Prostate gland (tissue), 2 donors: ENCODE measurements around the gene FAF1. TPM values are rescaled to one million over a fixed set of nuclear protein-coding genes. Genes with fewer than 3 reads are reported as not detected.
A peak's percentile ranks its signal among the peaks of the same experiment; 100 is the strongest.
"Not testable (repeated sequence)": the region's sequence is repeated elsewhere in the genome, so short reads cannot be mapped to it uniquely, and the experiment has no call there.

Experiments
- DNase-seq: peaks from one replicate; pipeline ENCODE4 v3.0.0-alpha.2; 2019; ENCODE audit warnings: low spot score
- H3K27ac ChIP-seq, 2 donors: fragments of 200-600 bp; sonication (generic); 2 replicates each; pipeline ENCODE4 v1.5.1; 2017 to 2019
- H3K27me3 ChIP-seq: fragments of 200-600 bp; sonication (generic); replicated peaks from 2 replicates; pipeline ENCODE4 v1.5.1; 2019; ENCODE audit not compliant: insufficient read depth
- H3K36me3 ChIP-seq, 2 donors: fragments of 200-600 bp; sonication (generic); 1 replicate in 1 of 2; 2 replicates in 1 of 2; pipeline versions ENCODE4 v1.5.1 to v1.8.1; 2017 to 2019
- H3K4me1 ChIP-seq: fragments of 200-600 bp; sonication (generic); replicated peaks from 2 replicates; pipeline ENCODE4 v1.5.1; 2019
- H3K4me3 ChIP-seq, 2 donors: fragments of 200-600 bp; sonication (generic); 2 replicates each; pipeline ENCODE4 v1.5.1; 2017 to 2019
- H3K9me3 ChIP-seq: fragments of 200-600 bp; sonication (generic); 2 replicates; pipeline ENCODE4 v1.5.1; 2017
- POLR2A ChIP-seq: fragments of 450-650 bp; IDR thresholded peaks from one replicate; pipeline ENCODE4 v1.6.1; 2016; ENCODE audit warnings: antibody characterized with exemption, mild to moderate bottlenecking
- POLR2AphosphoS5 ChIP-seq: sonication (generic); formaldehyde crosslinking; IDR thresholded peaks from one replicate; pipeline ENCODE4 v1.6.1; 2017; ENCODE audit warnings: antibody characterized with exemption
- WGBS: methylation state at CpG from one replicate; pipeline ENCODE4 v1.1.5; 2018; 5-methylcytosine and 5-hydroxymethylcytosine counted together
- intact Hi-C: fragments of 100-400 bp; cut with DNase I; formaldehyde crosslinking; loops from one replicate; pipeline ENCODE4 v1.14.2; 2022
- total RNA-seq, 2 donors: library from RNA; depleted of rRNA; stranded (reverse); fragments of >200 nt; gene quantifications; one replicate each; pipeline ENCODE4 v1.1.0, GENCODE V29; 2016
- TF ChIP-seq, protein P1 (sequence below), 4 experiments: fragments of 200-600 bp in 2 of 4; fragments of 450-650 bp in 2 of 4; sonication (generic) in 2 of 4; IDR thresholded peaks; 1 replicate in 3 of 4; 2 replicates in 1 of 4; pipeline ENCODE4 v1.5.1; 2016 to 2019; ENCODE audit warnings: antibody characterized with exemption in 4 of 4, mild to moderate bottlenecking in 2 of 4, moderate library complexity in 2 of 4

The FAF1 gene
- total RNA-seq, 2 donors from 2014 or later: 40.4 to 41.5 TPM

- Histone ChIP-seq H3K9me3 (no peaks in the 10 kb centered on the region), H3K4me3 (no peak overlapping the region), H3K36me3 (no peaks in the 10 kb centered on the region), H3K27ac (no peak overlapping the region), H3K27me3 (no peaks in the 10 kb centered on the region), H3K4me1 (no peaks in the 10 kb centered on the region)
- intact Hi-C loops: no loop called here
- WGBS: 94% methylated on average over 4 of the region's 4 CpGs
- TF ChIP-seq, protein P1, sequence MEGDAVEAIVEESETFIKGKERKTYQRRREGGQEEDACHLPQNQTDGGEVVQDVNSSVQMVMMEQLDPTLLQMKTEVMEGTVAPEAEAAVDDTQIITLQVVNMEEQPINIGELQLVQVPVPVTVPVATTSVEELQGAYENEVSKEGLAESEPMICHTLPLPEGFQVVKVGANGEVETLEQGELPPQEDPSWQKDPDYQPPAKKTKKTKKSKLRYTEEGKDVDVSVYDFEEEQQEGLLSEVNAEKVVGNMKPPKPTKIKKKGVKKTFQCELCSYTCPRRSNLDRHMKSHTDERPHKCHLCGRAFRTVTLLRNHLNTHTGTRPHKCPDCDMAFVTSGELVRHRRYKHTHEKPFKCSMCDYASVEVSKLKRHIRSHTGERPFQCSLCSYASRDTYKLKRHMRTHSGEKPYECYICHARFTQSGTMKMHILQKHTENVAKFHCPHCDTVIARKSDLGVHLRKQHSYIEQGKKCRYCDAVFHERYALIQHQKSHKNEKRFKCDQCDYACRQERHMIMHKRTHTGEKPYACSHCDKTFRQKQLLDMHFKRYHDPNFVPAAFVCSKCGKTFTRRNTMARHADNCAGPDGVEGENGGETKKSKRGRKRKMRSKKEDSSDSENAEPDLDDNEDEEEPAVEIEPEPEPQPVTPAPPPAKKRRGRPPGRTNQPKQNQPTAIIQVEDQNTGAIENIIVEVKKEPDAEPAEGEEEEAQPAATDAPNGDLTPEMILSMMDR (IDR thresholded peaks at IDR 0.05): no peak
- DNase-seq: no peak
Measured at GRCh38 chr1:50780797-50781196, 179.3 kb downstream of the FAF1 start.

GRCh38 chr1:50779801-50780200 lies 180.3 kb downstream of the FAF1 start:
- H3K4me1 ChIP-seq: no peaks in the 10 kb centered on the region
- no peaks in the 10 kb centered on the region for H3K36me3 ChIP-seq
- 100% methylated on average over 1 of the region's 1 CpG for WGBS
- no peaks in the 10 kb centered on the region for H3K27me3 ChIP-seq
- TF ChIP-seq POLR2A (no peak), POLR2AphosphoS5 (no peak)
- TF ChIP-seq, protein P1 (IDR thresholded peaks at IDR 0.05): no peak
- intact Hi-C loops: loop anchor here (10.0 kb wide), 1 partner anchor 265 kb away; no protein-coding TSS in a partner anchor
- H3K4me3 ChIP-seq: no peak overlapping the region
- H3K9me3 ChIP-seq: no peaks in the 10 kb centered on the region
- no peak for DNase-seq
- no peak overlapping the region for H3K27ac ChIP-seq

GRCh38 chr1:50775740-50776139 lies 184.3 kb downstream of the FAF1 start:
- H3K27me3 ChIP-seq: no peaks in the 10 kb centered on the region
- no peaks in the 10 kb centered on the region for H3K9me3 ChIP-seq
- intact Hi-C loops: loop anchor here (10.0 kb wide), 1 partner anchor 269 kb away; no protein-coding TSS in a partner anchor
- no peak overlapping the region for H3K4me3 ChIP-seq
- no peak overlapping the region for H3K27ac ChIP-seq
- no peaks in the 10 kb centered on the region for H3K36me3 ChIP-seq
- TF ChIP-seq, protein P1 (IDR thresholded peaks at IDR 0.05): no peak
- TF ChIP-seq POLR2AphosphoS5: no peak
- no peaks in the 10 kb centered on the region for H3K4me1 ChIP-seq
- no peak for DNase-seq
- 88% methylated on average over 1 of the region's 1 CpG for WGBS

GRCh38 chr1:50774759-50775351 lies 185.2 kb downstream of the FAF1 start:
- no peaks in the 10 kb centered on the region for H3K36me3 ChIP-seq
- H3K4me3 ChIP-seq: no peak overlapping the region
- WGBS: 1% methylated on average over 2 of the region's 2 CpGs
- H3K4me1 ChIP-seq: no peaks in the 10 kb centered on the region
- H3K27ac ChIP-seq: no peak overlapping the region
- H3K27me3 ChIP-seq: no peaks in the 10 kb centered on the region
- no peaks in the 10 kb centered on the region for H3K9me3 ChIP-seq
- TF ChIP-seq, protein P1 (IDR thresholded peaks at IDR 0.05): peak in 3 of 4 experiments; percentile 59 to 70 (median 69)
- TF ChIP-seq POLR2AphosphoS5 (peak; percentile 28), POLR2A (no peak)
- DNase-seq: peak; percentile 21
- intact Hi-C loops: loop anchor here (5.0 to 10.0 kb wide), 2 partner anchors 270 to 417 kb away; no protein-coding TSS in a partner anchor

DNA sequence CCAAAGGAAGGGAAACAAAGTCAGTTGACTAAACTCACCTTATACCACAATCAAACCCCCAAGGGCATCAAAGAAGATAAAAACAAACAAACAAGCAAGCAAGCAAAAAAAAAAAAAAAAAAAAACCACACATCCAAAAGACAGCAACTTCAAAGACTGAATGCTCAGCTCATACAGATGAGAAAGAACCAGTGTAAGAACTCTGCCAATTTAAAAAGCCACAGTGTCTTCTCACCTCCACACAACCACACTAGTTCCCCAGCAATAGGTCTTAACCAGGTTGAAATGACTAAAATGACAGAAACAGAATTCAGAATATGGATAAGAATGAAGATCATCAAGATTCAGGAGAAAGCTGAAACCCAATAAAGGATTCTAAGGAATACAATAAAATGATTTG lies 193.4 kb downstream of the FAF1 start:
- H3K4me3 ChIP-seq: no peak overlapping the region
- TF ChIP-seq, protein P1 (IDR thresholded peaks at IDR 0.05): no peak
- TF ChIP-seq POLR2A (no peak), POLR2AphosphoS5 (no peak)
- DNase-seq: no peak
- H3K4me1 ChIP-seq: no peaks in the 10 kb centered on the region
- H3K36me3 ChIP-seq: no peaks in the 10 kb centered on the region
- H3K27ac ChIP-seq: no peak overlapping the region
- H3K9me3 ChIP-seq: no peaks in the 10 kb centered on the region
- no peaks in the 10 kb centered on the region for H3K27me3 ChIP-seq
- intact Hi-C loops: no loop called here

- H3K36me3 ChIP-seq, H3K4me1 ChIP-seq, intact Hi-C loops, DNase-seq, H3K27me3 ChIP-seq, H3K9me3 ChIP-seq, H3K27ac ChIP-seq, H3K4me3 ChIP-seq: not testable (repeated sequence)
- 98% methylated on average over 3 of the region's 3 CpGs for WGBS
Measured at GRCh38 chr1:50756543-50756942, 203.5 kb downstream of the FAF1 start.

- H3K36me3 ChIP-seq, intact Hi-C loops, H3K4me1 ChIP-seq, H3K27ac ChIP-seq, H3K27me3 ChIP-seq, H3K9me3 ChIP-seq, H3K4me3 ChIP-seq, DNase-seq: not testable (repeated sequence)
- 94% methylated on average over 1 of the region's 1 CpG for WGBS
Measured at GRCh38 chr1:50754764-50755163, 205.3 kb downstream of the FAF1 start.
